OCI-LY7 (cell line): ENCODE measurements around the gene KIF26A. TPM values are rescaled to one million over a fixed set of nuclear protein-coding genes. Genes with fewer than 3 reads are reported as not detected.

Source experiments
- BruUV-seq: library from RNA; stranded (reverse); fragments of 400-500 nt; replicated peaks from 2 replicates; lab custom pipeline; 2021; lab: Mats Ljungman, UMichigan
- CTCF ChIA-PET: fragments of 300-600 bp; sonication (Branson Sonifier 250); formaldehyde crosslinking; loops from one replicate; lab custom pipeline; 2022; ENCODE audit warnings: antibody characterized with exemption; ENCODE audit not compliant: unreplicated experiment; lab: Charles Lee
- POLR2A ChIA-PET: fragments of 300-600 bp; sonication (Branson Sonifier 250); formaldehyde crosslinking; loops from one replicate; lab custom pipeline; 2022; ENCODE audit warnings: antibody characterized with exemption; lab: Charles Lee
- DNase-seq: peaks from one replicate; pipeline ENCODE4 v3.0.0-alpha.2; 2015; ENCODE audit warnings: low spot score
- H2AFZ ChIP-seq: fragments of 200-600 bp; sonication (generic), shearing (Covaris generic); 2 replicates; pipeline ENCODE4 v1.6.1; 2014; ENCODE audit warnings: mild to moderate bottlenecking, antibody characterized with exemption, low read length, moderate library complexity
- H3K27ac ChIP-seq: fragments of 200-600 bp; sonication (generic); 2 replicates; pipeline ENCODE4 v1.5.1; 2014; ENCODE audit warnings: mixed run types, low read depth, mild to moderate bottlenecking, moderate library complexity, low read length, inconsistent platforms; ENCODE audit not compliant: poor library complexity, severe bottlenecking
- H3K36me3 ChIP-seq: fragments of 200-600 bp; sonication (generic); 2 replicates; pipeline ENCODE4 v1.6.1; 2014; ENCODE audit warnings: mild to moderate bottlenecking, antibody characterized with exemption, low read length, moderate library complexity, mixed read lengths; ENCODE audit not compliant: insufficient read depth
- H3K4me1 ChIP-seq: fragments of 200-600 bp; sonication (generic); 2 replicates; pipeline ENCODE4 v1.5.1; 2014; ENCODE audit warnings: mild to moderate bottlenecking, low read length; ENCODE audit not compliant: insufficient read depth, poor library complexity, severe bottlenecking
- H3K4me2 ChIP-seq: fragments of 200-600 bp; sonication (generic); 2 replicates; pipeline ENCODE4 v1.6.1; 2014; ENCODE audit warnings: mild to moderate bottlenecking, low read length
- H3K4me3 ChIP-seq: fragments of 200-600 bp; sonication (generic); 2 replicates; pipeline ENCODE4 v1.5.1; 2014; ENCODE audit warnings: mild to moderate bottlenecking, low read depth, low read length; ENCODE audit not compliant: poor library complexity, severe bottlenecking
- H3K79me2 ChIP-seq: fragments of 200-600 bp; sonication (generic); 2 replicates; pipeline ENCODE4 v1.6.1; 2016; ENCODE audit warnings: low read depth, mild to moderate bottlenecking, low read length, moderate library complexity, mixed read lengths; ENCODE audit not compliant: insufficient read depth
- H3K9me2 ChIP-seq: fragments of 200-600 bp; sonication (generic); 2 replicates; pipeline ENCODE4 v1.6.1; 2016; ENCODE audit warnings: mild to moderate bottlenecking, low read length, mixed read lengths; ENCODE audit not compliant: insufficient read depth
- H3K9me3 ChIP-seq: fragments of 200-600 bp; sonication (generic); 2 replicates; pipeline ENCODE4 v1.6.1; 2014; ENCODE audit warnings: mild to moderate bottlenecking, mixed run types, low read length, mixed read lengths
- H4K20me1 ChIP-seq: fragments of 200-600 bp; sonication (generic); 2 replicates; pipeline ENCODE4 v1.6.1; 2014; ENCODE audit warnings: mild to moderate bottlenecking, antibody characterized with exemption, low read length, moderate library complexity, mixed read lengths; ENCODE audit not compliant: insufficient read depth
- CTCF ChIP-seq: fragments of 200-600 bp; sonication (generic); conservative IDR thresholded peaks from 2 replicates; pipeline ENCODE4 v1.5.1; 2014; ENCODE audit warnings: mild to moderate bottlenecking, antibody characterized with exemption, low read length, moderate library complexity, mixed read lengths
- EZH2phosphoT487 ChIP-seq: fragments of 200-600 bp; sonication (generic); IDR thresholded peaks from 2 replicates; pipeline ENCODE4 v1.6.1; 2018; ENCODE audit warnings: low read depth, borderline replicate concordance, mild to moderate bottlenecking, mixed run types, antibody characterized with exemption, low read length, moderate library complexity, mixed read lengths
- intact Hi-C: fragments of 100-400 bp; cut with micrococcal nuclease; formaldehyde crosslinking; loops from one replicate; pipeline ENCODE4 v1.10.0; 2022; ENCODE audit not compliant: unreplicated experiment
- total RNA-seq, 2 experiments: library from RNA; depleted of rRNA in 1 of 2; stranded (reverse); fragments of >200 nt in 1 of 2; shearing (Covaris generic) in 1 of 2; gene quantifications; 2 replicates each; pipeline ENCODE4 v1.2.3, GENCODE V29; 2014 to 2022

KIF26A gene
- total RNA-seq, 2 experiments from 2014 or later: not detected

GRCh38 chr14:104164041-104164440 lies 25.7 kb downstream of the KIF26A start:
- Histone ChIP-seq H3K27ac (no peak overlapping the region), H3K36me3 (no peaks in the 10 kb centered on the region), H3K4me2 (no peak overlapping the region), H2AFZ (no peak overlapping the region), H4K20me1 (no peaks in the 10 kb centered on the region), H3K4me1 (no peaks in the 10 kb centered on the region), H3K79me2 (no peaks in the 10 kb centered on the region), H3K9me2 (no peaks in the 10 kb centered on the region), H3K4me3 (no peak overlapping the region), H3K9me3 (no peaks in the 10 kb centered on the region)
- DNase-seq: no peak
- no peak for TF ChIP-seq EZH2phosphoT487
- TF ChIP-seq CTCF: no peak
- CTCF ChIA-PET: no interaction called here
- intact Hi-C loops: no loop called here
- BruUV-seq: no TSS peak
- POLR2A ChIA-PET: no interaction called here

GRCh38 chr14:104164512-104164911 lies 26.1 kb downstream of the KIF26A start:
- Histone ChIP-seq H3K36me3 (no peaks in the 10 kb centered on the region), H3K79me2 (no peaks in the 10 kb centered on the region), H3K9me2 (no peaks in the 10 kb centered on the region), H3K9me3 (no peaks in the 10 kb centered on the region), H3K27ac (no peak overlapping the region), H3K4me3 (no peak overlapping the region), H2AFZ (no peak overlapping the region), H3K4me1 (no peaks in the 10 kb centered on the region), H4K20me1 (no peaks in the 10 kb centered on the region), H3K4me2 (no peak overlapping the region)
- ChIA-PET CTCF (no interaction called here), POLR2A (no interaction called here)
- no TSS peak for BruUV-seq
- intact Hi-C loops: no loop called here
- DNase-seq: no peak
- TF ChIP-seq EZH2phosphoT487: no peak
- TF ChIP-seq CTCF: no peak

- Histone ChIP-seq H3K9me2 (no peaks in the 10 kb centered on the region), H3K4me1 (no peaks in the 10 kb centered on the region), H3K9me3 (no peaks in the 10 kb centered on the region), H3K4me3 (no peak overlapping the region), H3K79me2 (no peaks in the 10 kb centered on the region), H2AFZ (no peak overlapping the region), H3K36me3 (no peaks in the 10 kb centered on the region), H4K20me1 (no peaks in the 10 kb centered on the region), H3K4me2 (no peak overlapping the region), H3K27ac (no peak overlapping the region)
- POLR2A ChIA-PET: no interaction called here
- no peak for TF ChIP-seq CTCF
- intact Hi-C loops: no loop called here
- no peak for DNase-seq
- no TSS peak for BruUV-seq
- CTCF ChIA-PET: no interaction called here
Measured at GRCh38 chr14:104166698-104167097, 28.3 kb downstream of the KIF26A start.
